ACC112 (cell line): Measurements from ENCODE around the gene NR2F1-AS1.

Source experiments
- H2AFZ ChIP-seq: fragments of 200-600 bp; sonication (generic); one replicate; pipeline ENCODE4 v1.6.0; 2017; ENCODE audit warnings: antibody characterized with exemption, low read length; ENCODE audit not compliant: unreplicated experiment
- H3K27ac ChIP-seq: fragments of 200-600 bp; sonication (generic); 2 replicates; pipeline ENCODE4 v1.5.1; 2014; ENCODE audit warnings: low read depth, mild to moderate bottlenecking, antibody characterized with exemption, low read length, moderate library complexity
- H3K27me3 ChIP-seq: fragments of 200-600 bp; sonication (generic); 2 replicates; pipeline ENCODE4 v1.6.1; 2014; ENCODE audit warnings: mild to moderate bottlenecking, antibody characterized with exemption, low read length, moderate library complexity, mixed read lengths; ENCODE audit not compliant: insufficient read depth
- H3K36me3 ChIP-seq: fragments of 200-600 bp; sonication (generic); 2 replicates; pipeline ENCODE4 v1.6.1; 2016; ENCODE audit warnings: mild to moderate bottlenecking, antibody characterized with exemption, low read length, moderate library complexity, mixed read lengths; ENCODE audit not compliant: insufficient read depth
- H3K4me1 ChIP-seq: fragments of 200-600 bp; sonication (generic); one replicate; pipeline ENCODE4 v1.6.1; 2016; ENCODE audit warnings: low read length, mixed read lengths; ENCODE audit not compliant: insufficient read depth, unreplicated experiment, control insufficient read depth
- H3K4me3 ChIP-seq: fragments of 200-600 bp; sonication (generic); 2 replicates; pipeline ENCODE4 v1.5.1; 2014; ENCODE audit warnings: mild to moderate bottlenecking, low read depth, low read length
- H3K79me2 ChIP-seq: fragments of 200-600 bp; sonication (generic); one replicate; pipeline ENCODE4 v1.6.0; 2016; ENCODE audit warnings: low read length; ENCODE audit not compliant: control insufficient read depth, unreplicated experiment, insufficient read depth

The NR2F1-AS1 gene

GRCh38 chr5:93602241-93603077 lies 21.4 kb upstream of the NR2F1-AS1 start:
- 0 out of 2 replicates have a peak, but pooled peaks cover 2% of the 10 kb centered on the region for H3K27me3 ChIP-seq
- H3K79me2 ChIP-seq: no peaks in the 10 kb centered on the region
- H2AFZ ChIP-seq: no peak overlapping the region
- H3K36me3 ChIP-seq: no peaks in the 10 kb centered on the region
- peaks cover 9% of the 10 kb centered on the region for H3K4me1 ChIP-seq
- H3K27ac ChIP-seq: no peak overlapping the region
- H3K4me3 ChIP-seq: no peak overlapping the region

- H3K27ac ChIP-seq: no peak overlapping the region
- no peak overlapping the region for H3K4me3 ChIP-seq
- no peak overlapping the region for H2AFZ ChIP-seq
- H3K79me2 ChIP-seq: no peaks in the 10 kb centered on the region
- 0 out of 2 replicates have a peak, but pooled peaks cover 2% of the 10 kb centered on the region for H3K27me3 ChIP-seq
- peaks cover 3% of the 10 kb centered on the region for H3K4me1 ChIP-seq
- H3K36me3 ChIP-seq: no peaks in the 10 kb centered on the region
Observed at GRCh38 chr5:93601802-93602155, 20.8 kb upstream of the NR2F1-AS1 start.

- Histone ChIP-seq H3K4me3 (no peak overlapping the region), H3K36me3 (no peaks in the 10 kb centered on the region), H2AFZ (no peak overlapping the region), H3K27ac (no peak overlapping the region), H3K4me1 (no peaks in the 10 kb centered on the region), H3K79me2 (no peaks in the 10 kb centered on the region), H3K27me3 (0 out of 2 replicates have a peak, but pooled peaks cover 2% of the 10 kb centered on the region)
Observed at GRCh38 chr5:93601071-93601801, 20.2 kb upstream of the NR2F1-AS1 start.

- H3K4me3 ChIP-seq: no peak overlapping the region
- peaks cover 4% of the 10 kb centered on the region; the same call in 1 of the 2 replicates for H3K36me3 ChIP-seq
- H2AFZ ChIP-seq: no peak overlapping the region
- H3K4me1 ChIP-seq: no peaks in the 10 kb centered on the region
- H3K27ac ChIP-seq: no peak overlapping the region
- 0 out of 2 replicates have a peak, but pooled peaks cover 2% of the 10 kb centered on the region for H3K27me3 ChIP-seq
- H3K79me2 ChIP-seq: no peaks in the 10 kb centered on the region
Observed at GRCh38 chr5:93600409-93601070, 19.5 kb upstream of the NR2F1-AS1 start.

- Histone ChIP-seq H2AFZ (no peak overlapping the region), H3K36me3 (peaks cover 12% of the 10 kb centered on the region; the same call in 1 of the 2 replicates), H3K4me1 (no peaks in the 10 kb centered on the region), H3K27me3 (no peaks in the 10 kb centered on the region), H3K4me3 (no peak overlapping the region), H3K79me2 (no peaks in the 10 kb centered on the region), H3K27ac (no peak overlapping the region)
Observed at GRCh38 chr5:93599399-93600120, 18.5 kb upstream of the NR2F1-AS1 start.

- Histone ChIP-seq H3K27ac (no peak overlapping the region), H2AFZ (no peak overlapping the region), H3K4me3 (no peak overlapping the region), H3K27me3 (no peaks in the 10 kb centered on the region), H3K79me2 (peaks cover under 1% of the 10 kb centered on the region), H3K4me1 (no peaks in the 10 kb centered on the region), H3K36me3 (peaks cover 15% of the 10 kb centered on the region)
Observed at GRCh38 chr5:93599001-93599379, 18.0 kb upstream of the NR2F1-AS1 start.

- H3K36me3 ChIP-seq: peaks cover 22% of the 10 kb centered on the region
- no peak overlapping the region for H2AFZ ChIP-seq
- H3K4me3 ChIP-seq: no peak overlapping the region
- H3K27me3 ChIP-seq: no peaks in the 10 kb centered on the region
- no peaks in the 10 kb centered on the region for H3K4me1 ChIP-seq
- no peak overlapping the region for H3K27ac ChIP-seq
- peaks cover 4% of the 10 kb centered on the region for H3K79me2 ChIP-seq
Observed at GRCh38 chr5:93598091-93599000, 17.3 kb upstream of the NR2F1-AS1 start.

GRCh38 chr5:93596676-93597490 lies 15.9 kb upstream of the NR2F1-AS1 start:
- Histone ChIP-seq H3K27ac (no peak overlapping the region), H3K4me3 (no peak overlapping the region), H2AFZ (no peak overlapping the region), H3K79me2 (peaks cover 13% of the 10 kb centered on the region), H3K27me3 (no peaks in the 10 kb centered on the region), H3K4me1 (peaks cover 2% of the 10 kb centered on the region), H3K36me3 (peaks cover 24% of the 10 kb centered on the region)

GRCh38 chr5:93596310-93596675 lies 15.3 kb upstream of the NR2F1-AS1 start:
- H2AFZ ChIP-seq: no peak overlapping the region
- peaks cover 8% of the 10 kb centered on the region for H3K4me1 ChIP-seq
- H3K36me3 ChIP-seq: peaks cover 24% of the 10 kb centered on the region
- peaks cover 19% of the 10 kb centered on the region for H3K79me2 ChIP-seq
- no peak overlapping the region for H3K27ac ChIP-seq
- H3K27me3 ChIP-seq: no peaks in the 10 kb centered on the region
- H3K4me3 ChIP-seq: no peak overlapping the region
